Measurements from ENCODE around the gene DHFR2. TPM values are rescaled to one million over a fixed set of nuclear protein-coding genes. Genes with fewer than 3 reads are reported as not detected.

DHFR2 gene
- total RNA-seq, 1 experiment from 2014 or later, result 9.8 TPM

DNA sequence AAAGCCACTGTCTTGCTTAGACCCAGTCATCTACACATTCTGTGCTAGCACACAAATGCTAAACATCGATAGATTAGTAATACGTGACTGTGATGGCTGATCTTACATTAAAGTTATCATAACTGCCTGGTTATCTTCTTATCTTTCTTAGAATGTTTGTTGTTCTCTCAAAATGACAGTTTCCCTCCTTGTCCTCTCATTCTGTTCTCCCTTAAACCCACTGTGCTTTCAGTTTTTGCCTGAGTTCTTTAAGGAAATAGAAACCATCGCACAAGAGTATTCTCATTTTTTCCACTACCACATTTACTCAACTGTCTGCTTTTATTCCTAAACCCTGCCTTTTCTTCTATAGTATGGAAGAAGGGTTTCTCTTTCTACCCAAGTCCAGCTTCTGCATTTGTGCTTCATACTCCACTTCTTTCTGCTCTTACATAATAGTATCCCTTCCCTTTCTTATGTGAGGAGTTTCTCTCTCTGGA is 51.4 kb downstream of the DHFR2 start:
- no peak for TF ChIP-seq EZH2 (IDR thresholded peaks at IDR 0.05; ENCODE audit: borderline replicate concordance, low read depth, low read length, poor library complexity, severe bottlenecking)
- TF ChIP-seq, protein P1, sequence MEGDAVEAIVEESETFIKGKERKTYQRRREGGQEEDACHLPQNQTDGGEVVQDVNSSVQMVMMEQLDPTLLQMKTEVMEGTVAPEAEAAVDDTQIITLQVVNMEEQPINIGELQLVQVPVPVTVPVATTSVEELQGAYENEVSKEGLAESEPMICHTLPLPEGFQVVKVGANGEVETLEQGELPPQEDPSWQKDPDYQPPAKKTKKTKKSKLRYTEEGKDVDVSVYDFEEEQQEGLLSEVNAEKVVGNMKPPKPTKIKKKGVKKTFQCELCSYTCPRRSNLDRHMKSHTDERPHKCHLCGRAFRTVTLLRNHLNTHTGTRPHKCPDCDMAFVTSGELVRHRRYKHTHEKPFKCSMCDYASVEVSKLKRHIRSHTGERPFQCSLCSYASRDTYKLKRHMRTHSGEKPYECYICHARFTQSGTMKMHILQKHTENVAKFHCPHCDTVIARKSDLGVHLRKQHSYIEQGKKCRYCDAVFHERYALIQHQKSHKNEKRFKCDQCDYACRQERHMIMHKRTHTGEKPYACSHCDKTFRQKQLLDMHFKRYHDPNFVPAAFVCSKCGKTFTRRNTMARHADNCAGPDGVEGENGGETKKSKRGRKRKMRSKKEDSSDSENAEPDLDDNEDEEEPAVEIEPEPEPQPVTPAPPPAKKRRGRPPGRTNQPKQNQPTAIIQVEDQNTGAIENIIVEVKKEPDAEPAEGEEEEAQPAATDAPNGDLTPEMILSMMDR (conservative IDR thresholded peaks at IDR 0.05; ENCODE audit: low read depth, low read length), result no peak
- no peak overlapping the region for H3K4me3 ChIP-seq (ENCODE audit: low read depth, low read length, poor library complexity, severe bottlenecking)

DNA sequence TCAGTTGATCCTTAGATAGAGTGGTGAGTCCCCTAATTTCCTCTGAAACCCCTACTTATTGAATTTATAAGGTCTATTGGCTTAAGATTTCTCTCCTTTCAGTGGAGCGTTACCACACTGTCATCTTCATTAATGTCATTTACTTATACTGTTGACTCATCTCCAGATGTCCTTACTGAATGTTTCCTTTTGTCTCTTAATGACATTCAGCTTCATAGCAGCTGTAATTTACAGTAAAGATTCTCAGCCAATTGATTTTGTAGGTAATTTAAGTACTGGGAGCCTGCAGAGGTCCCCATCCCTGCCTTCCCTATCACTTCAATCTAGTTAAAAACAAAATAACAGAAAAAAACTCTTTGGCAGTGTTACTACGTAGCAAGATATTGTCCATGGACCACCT is 53.1 kb downstream of the DHFR2 start:
- H3K9me3 ChIP-seq (ENCODE audit: low read depth, low read length, poor library complexity, severe bottlenecking), result no peaks in the 10 kb centered on the region
- H3K27me3 ChIP-seq (replicated peaks; ENCODE audit: insufficient read depth, low read depth, low read length, poor library complexity), result no peaks in the 10 kb centered on the region
- no peak overlapping the region for H3K4me3 ChIP-seq (ENCODE audit: low read depth, low read length, poor library complexity, severe bottlenecking)
- no peak overlapping the region for H3K27ac ChIP-seq (ENCODE audit: low read depth, low read length, poor library complexity, severe bottlenecking)
- H3K4me1 ChIP-seq (ENCODE audit: insufficient read depth, low read length, poor library complexity, severe bottlenecking), result peaks cover 13% of the 10 kb centered on the region
- no peaks in the 10 kb centered on the region for H3K36me3 ChIP-seq (ENCODE audit: insufficient read depth, low read length, poor library complexity, severe bottlenecking)
- TF ChIP-seq, protein P1 (conservative IDR thresholded peaks at IDR 0.05; ENCODE audit: low read depth, low read length), result no peak
- no peak for TF ChIP-seq EZH2 (IDR thresholded peaks at IDR 0.05; ENCODE audit: borderline replicate concordance, low read depth, low read length, poor library complexity, severe bottlenecking)
- POLR2A ChIA-PET (ENCODE audit: low non-redundant PET), result no interaction called here
- BruUV-seq (replicated peaks), result no TSS peak
- intact Hi-C loops (cut with micrococcal nuclease; ENCODE audit: unreplicated experiment), result no loop called here
- CTCF ChIA-PET, result no interaction called here
- DNase-seq (ENCODE audit: low spot score), result peak; percentile 48

More for the DNA sequence above, 51.4 kb downstream of the DHFR2 start:
- ChIA-PET POLR2A (ENCODE audit: low non-redundant PET) (no interaction called here), CTCF (no interaction called here)
- intact Hi-C loops (cut with micrococcal nuclease; ENCODE audit: unreplicated experiment), result no loop called here
- Histone ChIP-seq H3K9me3 (ENCODE audit: low read depth, low read length, poor library complexity, severe bottlenecking) (no peaks in the 10 kb centered on the region), H3K27me3 (replicated peaks; ENCODE audit: insufficient read depth, low read depth, low read length, poor library complexity) (no peaks in the 10 kb centered on the region), H3K36me3 (ENCODE audit: insufficient read depth, low read length, poor library complexity, severe bottlenecking) (no peaks in the 10 kb centered on the region), H3K4me1 (ENCODE audit: insufficient read depth, low read length, poor library complexity, severe bottlenecking) (peaks cover 13% of the 10 kb centered on the region), H3K27ac (ENCODE audit: low read depth, low read length, poor library complexity, severe bottlenecking) (no peak overlapping the region)
- DNase-seq (ENCODE audit: low spot score), result no peak
- BruUV-seq (replicated peaks), result no TSS peak

DNA sequence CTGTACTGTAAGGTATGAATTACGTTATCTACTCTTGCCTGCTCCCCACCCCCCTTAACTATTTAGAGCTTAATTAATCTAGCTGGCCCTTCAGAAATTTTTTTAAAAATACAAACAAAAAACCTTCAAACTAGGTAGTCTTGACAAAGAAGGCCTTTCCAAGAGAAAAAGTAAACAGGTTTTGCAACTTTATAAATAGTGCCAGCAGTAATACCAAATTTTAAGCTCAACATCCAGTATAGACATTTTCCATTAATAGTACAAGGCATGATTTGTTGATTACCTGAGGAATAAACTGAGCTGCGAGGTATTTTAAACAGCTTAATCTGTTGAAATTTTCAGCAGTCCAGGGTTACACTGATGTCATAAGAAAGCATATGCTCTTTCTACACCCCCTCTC is 54.5 kb downstream of the DHFR2 start:
- TF ChIP-seq, protein P1 (conservative IDR thresholded peaks at IDR 0.05; ENCODE audit: low read depth, low read length), result no peak
- no peak for TF ChIP-seq EZH2 (IDR thresholded peaks at IDR 0.05; ENCODE audit: borderline replicate concordance, low read depth, low read length, poor library complexity, severe bottlenecking)
- intact Hi-C loops (cut with micrococcal nuclease; ENCODE audit: unreplicated experiment), result no loop called here

More for the DNA sequence above, 54.5 kb downstream of the DHFR2 start:
- ChIA-PET CTCF (no interaction called here), POLR2A (ENCODE audit: low non-redundant PET) (no interaction called here)
- no TSS peak for BruUV-seq (replicated peaks)
- H3K4me3 ChIP-seq (ENCODE audit: low read depth, low read length, poor library complexity, severe bottlenecking), result no peak overlapping the region
- peaks cover 13% of the 10 kb centered on the region for H3K4me1 ChIP-seq (ENCODE audit: insufficient read depth, low read length, poor library complexity, severe bottlenecking)
- no peaks in the 10 kb centered on the region for H3K27me3 ChIP-seq (replicated peaks; ENCODE audit: insufficient read depth, low read depth, low read length, poor library complexity)
- H3K9me3 ChIP-seq (ENCODE audit: low read depth, low read length, poor library complexity, severe bottlenecking), result no peaks in the 10 kb centered on the region
- no peak for DNase-seq (ENCODE audit: low spot score)
- H3K36me3 ChIP-seq (ENCODE audit: insufficient read depth, low read length, poor library complexity, severe bottlenecking), result no peaks in the 10 kb centered on the region
- H3K27ac ChIP-seq (ENCODE audit: low read depth, low read length, poor library complexity, severe bottlenecking), result no peak overlapping the region

Other genes starting within 250 kb of the DHFR2 start
- 9.2 TPM in 2 replicates for gene PROS1, start 89.0 kb downstream of the DHFR2 start, total RNA-seq (2021)
- 18.4 TPM in 2 replicates for gene ARL13B, start 82.8 kb downstream of the DHFR2 start, total RNA-seq (2021)
- gene STX19, start 34.3 kb downstream of the DHFR2 start, total RNA-seq (2021), result not detected in 2 replicates
- 12.3 and 15.6 TPM in 2 replicates for gene NSUN3, start 145 bp upstream of the DHFR2 start, total RNA-seq (2021)